Activated naive CD4-positive, alpha-beta T cell treated with anti-CD3 and anti-CD28 coated beads, Interleukin-2, amount 50 U/mL, for 72 hours (primary cell): ENCODE data around the gene FLNB. TPM values are rescaled to one million over a fixed set of nuclear protein-coding genes. Genes with fewer than 3 reads are reported as not detected.

Experiments used
- ATAC-seq, 2 donors: fragments of 150-1000 bp; cut with Tn5 transposase; 2 replicates each; pipeline ENCODE4 v1.10.0; 2021; ENCODE audit warnings: mild to moderate bottlenecking in 2 of 2, moderate library complexity in 2 of 2
- DNase-seq, 2 donors: peaks; one replicate each; pipeline ENCODE4 v3.0.0; 2021 to 2022; ENCODE audit warnings: low spot score in 2 of 2
- H3K27ac Mint-ChIP-seq, 2 donors: one replicate each; pipeline ENCODE4 v1.8.0; 2022; ENCODE audit warnings: mild to moderate bottlenecking in 2 of 2, mixed read lengths in 2 of 2
- H3K36me3 Mint-ChIP-seq, 2 donors: one replicate each; pipeline ENCODE4 v1.8.0; 2022; ENCODE audit warnings: mixed read lengths in 2 of 2
- H3K9me3 Mint-ChIP-seq, 2 donors: one replicate each; pipeline ENCODE4 v1.8.0; 2022; ENCODE audit warnings: mixed read lengths in 2 of 2
- total RNA-seq, 2 donors: library from RNA; stranded (reverse); gene quantifications; one replicate each; pipeline ENCODE4 v1.2.3, GENCODE V29; 2022

The FLNB gene
- total RNA-seq, 2 donors from 2014 or later, result 17.5 to 34.2 TPM

- ATAC-seq (peak; percentile 69 to 79), DNase-seq (no peak)
- H3K9me3 Mint-ChIP-seq, result peaks cover 0 to 6% of the 10 kb centered on the region in 2 donors
- no peaks in the 10 kb centered on the region for H3K36me3 Mint-ChIP-seq
- H3K27ac Mint-ChIP-seq, result peak overlapping the region; percentile 83 to 89
These were observed 9.6 kb upstream of the FLNB start for GRCh38 chr3:57998366-57999283.

DNA sequence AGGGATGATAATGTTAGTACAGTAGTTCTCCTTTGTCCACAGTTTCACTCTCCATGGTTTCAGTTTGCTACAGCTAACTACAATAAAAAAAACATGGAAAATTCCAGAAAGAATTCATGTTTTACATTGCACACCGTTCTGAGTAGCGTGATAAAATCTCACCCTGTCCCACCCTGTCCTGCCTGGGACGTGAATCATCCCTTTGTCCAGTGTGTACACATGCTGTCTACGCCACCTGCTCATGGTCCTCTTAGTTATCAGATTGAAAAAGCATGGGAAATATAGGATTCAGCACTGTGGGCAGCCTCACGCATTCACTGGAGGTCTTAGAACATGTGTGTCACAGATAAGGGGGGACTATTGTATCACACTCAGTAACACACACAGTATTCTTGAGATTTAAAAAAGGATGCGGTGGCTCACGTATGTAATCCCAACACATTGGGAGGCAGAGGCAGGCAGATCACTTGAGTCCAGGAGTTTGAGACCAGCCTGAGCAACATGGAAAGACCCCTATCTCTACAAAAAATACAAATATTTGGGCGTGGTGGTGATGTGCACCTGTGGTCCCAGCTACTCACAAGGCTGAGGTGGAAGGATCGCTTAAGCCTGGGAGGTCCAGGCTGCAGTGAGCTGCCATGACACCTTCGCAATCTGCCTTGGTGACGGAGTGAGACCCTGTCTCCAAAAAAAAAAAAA, 8.7 kb upstream of the FLNB start:
- DNase-seq (no peak), ATAC-seq (no peak)
- Mint-ChIP-seq H3K27ac (peak overlapping the region in 1 of 2 donors; percentile 22), H3K36me3 (no peaks in the 10 kb centered on the region), H3K9me3 (peaks cover 0 to 6% of the 10 kb centered on the region in 2 donors)

DNA sequence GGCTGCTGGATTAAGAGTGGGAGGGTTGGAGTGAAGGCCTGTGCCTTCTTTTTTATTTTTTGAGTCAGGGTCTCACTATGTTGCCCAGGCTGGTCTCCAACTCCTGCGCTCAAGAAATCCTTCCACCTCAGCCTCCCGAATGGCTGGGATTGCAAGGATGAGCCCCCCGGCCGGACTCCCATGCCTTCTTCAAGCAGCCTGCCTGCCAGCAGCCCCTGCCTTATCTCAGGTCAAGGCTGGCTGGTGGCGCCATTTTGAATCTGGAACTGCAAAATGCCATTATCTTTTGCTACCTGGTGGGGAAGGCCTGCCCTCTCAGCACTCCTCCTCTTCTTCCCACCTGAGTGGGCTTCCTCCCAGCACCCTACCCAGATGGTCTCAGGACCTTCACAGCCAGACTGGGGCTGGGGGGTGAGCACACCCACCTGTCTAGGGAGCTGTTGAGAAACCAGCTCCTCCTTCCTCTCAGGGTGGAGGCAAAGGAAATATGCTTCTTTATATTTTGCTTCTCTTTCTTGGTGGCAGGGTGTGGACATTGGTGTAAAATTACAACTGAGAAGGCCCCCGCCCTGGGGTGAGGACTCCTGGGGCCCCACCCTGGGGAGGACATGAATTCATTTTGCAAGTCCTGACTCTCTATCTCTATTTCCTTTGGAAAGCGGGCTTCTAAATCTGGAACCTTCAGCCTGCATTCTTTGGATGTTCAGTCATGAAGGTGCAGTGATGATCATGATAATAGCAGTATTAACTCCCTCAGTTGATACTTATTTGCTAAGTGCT, 7.7 kb upstream of the FLNB start:
- DNase-seq, result no peak
- no peaks in the 10 kb centered on the region for H3K36me3 Mint-ChIP-seq
- ATAC-seq, result no peak
- H3K9me3 Mint-ChIP-seq, result peaks cover 0 to 6% of the 10 kb centered on the region in 2 donors
- H3K27ac Mint-ChIP-seq, result no peak overlapping the region

DNA sequence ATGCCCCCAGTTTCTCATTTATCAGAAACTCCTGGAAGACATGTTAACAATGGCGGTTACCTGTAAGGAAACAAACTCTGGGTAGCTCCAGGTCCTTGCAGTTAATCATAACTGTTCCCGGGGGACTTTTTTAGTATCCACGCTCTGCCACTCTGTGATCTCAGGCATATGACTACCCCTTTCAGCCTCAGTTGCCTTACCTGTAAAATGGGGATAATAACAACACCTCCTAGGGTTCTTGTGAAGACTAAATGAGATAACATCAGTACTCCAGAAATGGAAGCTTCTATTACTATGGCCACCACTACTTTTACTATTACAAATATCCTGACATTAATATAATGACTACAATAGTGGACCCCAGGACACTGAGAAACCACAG, 7.1 kb upstream of the FLNB start:
- ATAC-seq, result no peak
- DNase-seq, result no peak
- H3K9me3 Mint-ChIP-seq, result peaks cover 0 to 6% of the 10 kb centered on the region in 2 donors

DNA sequence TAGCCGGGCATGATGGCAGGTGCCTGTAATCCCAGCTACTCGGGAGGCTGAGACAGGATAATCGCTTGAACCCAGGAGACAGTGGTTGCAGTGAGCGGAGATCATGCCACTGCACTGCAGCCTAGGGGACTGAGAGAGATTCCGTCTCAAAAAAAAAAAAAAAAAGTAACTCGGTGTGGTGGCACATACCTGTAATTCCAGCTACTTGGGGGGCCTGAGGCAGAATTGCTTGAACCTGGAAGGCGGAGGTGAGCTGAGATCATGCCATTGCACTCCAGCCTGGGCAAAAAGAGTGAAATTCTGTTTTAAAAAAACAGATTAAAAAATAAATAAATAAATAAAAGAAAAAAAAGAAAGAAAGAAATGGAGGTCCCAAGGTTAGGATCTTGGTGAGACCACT, 6.2 kb upstream of the FLNB start:
- ATAC-seq, result no peak
- Mint-ChIP-seq H3K27ac (no peak overlapping the region), H3K36me3 (no peaks in the 10 kb centered on the region), H3K9me3 (peaks cover 0 to 6% of the 10 kb centered on the region in 2 donors)
- DNase-seq, result no peak

More for the DNA sequence above, 7.1 kb upstream of the FLNB start:
- no peak overlapping the region for H3K27ac Mint-ChIP-seq
- no peaks in the 10 kb centered on the region for H3K36me3 Mint-ChIP-seq

DNA sequence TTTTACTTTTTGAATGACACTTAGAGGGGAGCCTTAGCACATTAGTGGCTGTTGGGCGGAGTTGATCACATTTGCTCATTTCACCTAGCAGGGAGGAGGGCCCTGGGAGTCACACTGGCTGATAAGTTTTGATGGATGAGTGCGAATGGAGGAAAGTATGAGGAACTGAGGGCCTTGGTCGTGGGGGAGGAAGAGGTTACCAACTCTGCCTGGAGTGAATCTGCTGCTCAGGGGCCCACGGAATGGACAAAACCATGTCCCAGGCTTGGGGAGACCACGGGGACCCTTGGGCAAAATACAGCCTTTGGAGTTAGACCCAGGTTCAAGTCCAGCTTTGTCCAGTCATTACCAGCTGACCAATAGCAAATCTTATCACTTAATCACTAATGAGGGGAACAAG, 5.1 kb upstream of the FLNB start:
- ATAC-seq (no peak), DNase-seq (no peak)
- Mint-ChIP-seq H3K36me3 (no peaks in the 10 kb centered on the region), H3K9me3 (peaks cover 0 to 6% of the 10 kb centered on the region in 2 donors), H3K27ac (no peak overlapping the region)

GRCh38 chr3:58004973-58005372, 3.2 kb upstream of the FLNB start:
- Mint-ChIP-seq H3K9me3 (peaks cover 0 to 6% of the 10 kb centered on the region in 2 donors), H3K27ac (no peak overlapping the region), H3K36me3 (no peaks in the 10 kb centered on the region)
- DNase-seq, result no peak
- no peak for ATAC-seq

DNA sequence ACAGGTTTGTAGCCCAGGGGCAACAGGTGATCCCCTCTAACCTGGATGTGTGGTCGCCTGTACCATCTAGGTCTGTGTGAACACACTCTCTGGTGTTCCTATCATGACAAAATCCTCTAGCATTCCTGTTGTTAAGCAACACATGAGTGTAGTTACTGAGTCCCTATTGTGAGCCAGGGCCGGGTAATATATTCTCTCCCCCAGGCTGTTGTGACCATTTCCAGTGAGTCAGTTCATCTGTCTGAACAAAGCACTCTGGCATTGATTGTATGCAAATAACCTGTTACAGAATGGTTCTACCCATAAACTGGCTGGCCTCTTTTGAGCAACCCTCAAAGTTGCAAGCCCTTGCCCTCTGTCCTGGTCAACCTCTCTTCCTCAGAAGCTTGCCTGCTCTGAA, 2.6 kb upstream of the FLNB start:
- no peak overlapping the region for H3K27ac Mint-ChIP-seq
- DNase-seq (no peak), ATAC-seq (no peak)
- peaks cover 0 to 4% of the 10 kb centered on the region in 2 donors for H3K9me3 Mint-ChIP-seq
- H3K36me3 Mint-ChIP-seq, result no peaks in the 10 kb centered on the region

DNA sequence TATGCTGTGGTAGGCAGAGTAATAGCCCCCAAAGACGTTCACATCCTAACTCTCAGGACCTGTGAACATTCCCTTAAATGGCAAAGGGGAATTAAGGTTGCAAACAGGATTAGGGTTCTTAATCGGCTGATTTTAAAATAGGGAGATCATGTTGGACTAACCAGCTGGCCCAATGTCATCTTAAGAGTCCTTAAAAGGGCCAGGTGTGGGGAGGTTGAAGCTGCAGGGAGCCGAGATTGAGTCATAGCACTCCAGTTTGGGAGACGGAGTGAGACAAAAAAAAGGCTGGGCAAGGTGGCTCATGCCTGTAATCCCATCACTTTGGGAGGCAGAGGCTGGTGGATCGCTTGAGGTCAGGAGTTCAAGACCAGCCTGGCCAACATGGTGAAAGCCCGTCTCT, 1.6 kb upstream of the FLNB start:
- Mint-ChIP-seq H3K27ac (no peak overlapping the region), H3K36me3 (no peaks in the 10 kb centered on the region), H3K9me3 (no peaks in the 10 kb centered on the region)
- DNase-seq, result no peak
- no peak for ATAC-seq

GRCh38 chr3:58009026-58009748, 965 bp downstream of the FLNB start:
- peak overlapping the region in 1 of 2 donors; percentile 87 for H3K27ac Mint-ChIP-seq
- H3K9me3 Mint-ChIP-seq, result no peaks in the 10 kb centered on the region
- ATAC-seq (peak; percentile 41 to 67), DNase-seq (peak in 1 of 2 donors; percentile 46)
- no peaks in the 10 kb centered on the region for H3K36me3 Mint-ChIP-seq

DNA sequence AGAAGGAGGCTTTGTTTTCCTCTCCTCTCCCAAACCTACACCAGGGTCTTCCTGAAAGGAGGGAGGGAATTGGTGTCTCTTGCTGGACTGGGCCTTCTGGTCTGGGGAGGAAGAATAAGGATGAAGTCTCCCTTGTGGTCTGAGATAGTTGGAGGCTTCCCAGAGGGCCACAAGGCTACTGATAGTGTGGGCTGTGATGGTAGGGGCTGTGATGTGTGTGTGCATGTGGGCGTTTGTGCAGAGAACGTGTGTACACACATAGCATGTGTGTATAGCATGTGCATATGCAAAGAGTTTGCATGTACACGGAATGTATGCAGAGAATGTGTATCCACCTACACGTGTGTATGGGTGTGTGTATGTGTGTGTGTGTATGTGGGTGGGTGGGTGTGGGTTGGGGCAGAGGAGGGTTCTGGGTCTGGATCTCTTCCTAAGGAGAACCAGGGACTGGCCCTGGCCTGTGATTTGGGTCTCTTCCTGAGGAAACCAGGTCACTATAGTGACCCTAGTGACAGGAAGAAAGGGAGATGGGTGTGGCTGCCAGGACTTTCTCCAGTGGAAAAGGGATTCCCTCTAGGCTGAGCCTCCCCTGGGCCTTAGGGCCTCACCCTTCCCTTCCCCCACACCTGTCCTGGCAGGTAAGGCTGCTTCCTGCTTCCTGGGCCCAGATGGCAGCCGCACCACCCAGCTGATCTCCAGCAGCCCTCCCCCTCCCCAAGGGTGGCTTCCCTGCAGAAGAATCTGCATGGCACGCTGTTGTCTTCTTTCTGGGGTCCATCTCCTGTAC, 1.7 kb downstream of the FLNB start:
- no peak for ATAC-seq
- no peak for DNase-seq
- Mint-ChIP-seq H3K36me3 (no peaks in the 10 kb centered on the region), H3K27ac (no peak overlapping the region), H3K9me3 (no peaks in the 10 kb centered on the region)

DNA sequence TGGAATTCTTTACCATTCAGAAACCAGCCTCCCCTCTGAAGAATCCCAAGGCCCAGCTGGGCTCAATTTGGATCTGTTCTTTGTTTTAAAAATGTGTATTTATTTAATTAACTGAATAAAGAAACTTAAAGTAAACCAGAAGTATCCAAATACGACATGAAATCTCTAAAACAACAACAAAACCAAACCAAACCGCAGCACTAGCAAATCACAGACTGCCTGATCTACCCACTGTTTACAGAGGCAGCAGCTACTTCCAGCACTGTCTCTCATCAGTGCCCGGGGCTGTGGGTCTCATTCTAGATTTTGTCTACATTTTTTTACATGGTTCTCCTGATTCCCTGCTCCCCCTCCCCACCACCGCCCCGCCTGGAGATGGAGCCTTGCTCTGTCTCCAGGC, 2.3 kb downstream of the FLNB start:
- H3K36me3 Mint-ChIP-seq, result no peaks in the 10 kb centered on the region
- ATAC-seq (no peak), DNase-seq (no peak)

GRCh38 chr3:58011580-58011979, 3.4 kb downstream of the FLNB start:
- ATAC-seq, result no peak
- H3K27ac Mint-ChIP-seq, result no peak overlapping the region
- DNase-seq, result no peak
- H3K36me3 Mint-ChIP-seq, result no peaks in the 10 kb centered on the region
- H3K9me3 Mint-ChIP-seq, result no peaks in the 10 kb centered on the region

More for the DNA sequence above, 2.3 kb downstream of the FLNB start:
- Mint-ChIP-seq H3K9me3 (no peaks in the 10 kb centered on the region), H3K27ac (no peak overlapping the region)

DNA sequence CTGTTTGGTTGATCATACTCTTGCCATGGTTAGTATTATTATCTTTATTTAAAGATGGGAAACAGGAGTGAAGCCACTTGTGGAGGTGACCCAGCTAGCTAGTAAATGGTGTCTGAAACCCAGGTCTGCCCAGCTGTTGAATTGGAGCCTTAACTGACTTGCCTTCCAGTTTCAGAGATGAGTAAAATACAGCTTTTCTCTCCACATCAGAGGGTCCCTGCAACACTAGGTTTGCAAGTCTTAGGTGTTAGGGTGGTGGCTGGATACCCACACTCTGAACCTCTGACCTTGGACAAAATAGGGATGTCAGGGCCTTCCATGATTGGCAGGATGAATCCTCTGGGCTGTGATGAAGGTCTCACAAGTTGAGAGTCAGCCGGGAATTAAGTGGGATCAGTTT, 4.1 kb downstream of the FLNB start:
- no peak for DNase-seq
- no peaks in the 10 kb centered on the region for H3K36me3 Mint-ChIP-seq
- ATAC-seq, result peak in 1 of 2 donors; percentile 50
- peak overlapping the region in 1 of 2 donors; percentile 55 for H3K27ac Mint-ChIP-seq
- no peaks in the 10 kb centered on the region for H3K9me3 Mint-ChIP-seq

DNA sequence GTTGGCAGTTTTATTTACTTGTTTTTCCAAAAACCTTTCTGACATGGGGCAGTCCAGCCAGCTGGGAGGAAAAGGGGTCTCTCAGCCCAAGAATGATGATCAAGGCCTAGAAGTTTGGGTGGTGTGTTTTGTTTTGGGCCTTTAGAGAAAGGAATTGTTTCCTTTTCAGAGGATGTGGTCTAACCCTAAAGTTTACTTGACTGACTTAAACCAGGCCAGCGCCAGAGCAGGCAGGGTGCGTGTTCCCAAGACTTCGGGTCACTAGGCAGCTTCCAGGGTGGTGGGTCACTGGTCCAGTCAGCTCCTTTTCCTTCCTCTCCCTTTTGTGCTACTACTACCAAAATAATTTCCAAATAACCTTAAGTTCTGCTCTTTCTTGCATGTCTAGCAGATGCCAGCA, 4.9 kb downstream of the FLNB start:
- no peak for ATAC-seq
- Mint-ChIP-seq H3K36me3 (no peaks in the 10 kb centered on the region), H3K27ac (peak overlapping the region in 1 of 2 donors; percentile 73), H3K9me3 (no peaks in the 10 kb centered on the region)
- DNase-seq, result no peak
